ENCODE data around the gene RNASEH2B.

RNASEH2B gene

DNA sequence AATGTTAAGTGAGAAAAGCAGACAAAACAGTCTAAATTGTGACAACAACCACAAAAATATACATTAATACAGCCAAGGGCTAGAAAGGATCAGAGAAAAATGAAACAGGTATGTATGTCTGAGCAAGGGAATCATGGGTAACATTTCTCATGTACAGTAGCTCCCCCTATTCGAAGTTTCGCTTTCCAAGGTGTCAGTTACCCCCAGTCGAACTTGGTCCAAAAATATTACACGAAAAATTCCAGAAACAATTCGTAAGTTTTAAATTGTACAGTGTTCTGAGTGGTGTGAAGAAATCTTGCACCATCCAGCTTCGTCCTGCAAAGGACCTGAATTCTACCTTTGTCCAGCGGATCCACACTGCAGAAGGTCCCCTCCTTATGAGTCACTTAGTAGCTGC is 1.8 kb upstream of the RNASEH2B start:
- DNase-seq (ENCODE audit: low read depth): no peak

- DNase-seq (ENCODE audit: low read depth): no peak
These were observed 1.2 kb upstream of the RNASEH2B start for GRCh38 chr13:50908371-50908770.

- peak; percentile 38 for DNase-seq (ENCODE audit: low read depth)
These were observed 854 bp downstream of the RNASEH2B start for GRCh38 chr13:50910485-50910805.

- no peak for DNase-seq (ENCODE audit: low read depth)
These were observed 1.6 kb downstream of the RNASEH2B start for GRCh38 chr13:50911081-50911631.

DNA sequence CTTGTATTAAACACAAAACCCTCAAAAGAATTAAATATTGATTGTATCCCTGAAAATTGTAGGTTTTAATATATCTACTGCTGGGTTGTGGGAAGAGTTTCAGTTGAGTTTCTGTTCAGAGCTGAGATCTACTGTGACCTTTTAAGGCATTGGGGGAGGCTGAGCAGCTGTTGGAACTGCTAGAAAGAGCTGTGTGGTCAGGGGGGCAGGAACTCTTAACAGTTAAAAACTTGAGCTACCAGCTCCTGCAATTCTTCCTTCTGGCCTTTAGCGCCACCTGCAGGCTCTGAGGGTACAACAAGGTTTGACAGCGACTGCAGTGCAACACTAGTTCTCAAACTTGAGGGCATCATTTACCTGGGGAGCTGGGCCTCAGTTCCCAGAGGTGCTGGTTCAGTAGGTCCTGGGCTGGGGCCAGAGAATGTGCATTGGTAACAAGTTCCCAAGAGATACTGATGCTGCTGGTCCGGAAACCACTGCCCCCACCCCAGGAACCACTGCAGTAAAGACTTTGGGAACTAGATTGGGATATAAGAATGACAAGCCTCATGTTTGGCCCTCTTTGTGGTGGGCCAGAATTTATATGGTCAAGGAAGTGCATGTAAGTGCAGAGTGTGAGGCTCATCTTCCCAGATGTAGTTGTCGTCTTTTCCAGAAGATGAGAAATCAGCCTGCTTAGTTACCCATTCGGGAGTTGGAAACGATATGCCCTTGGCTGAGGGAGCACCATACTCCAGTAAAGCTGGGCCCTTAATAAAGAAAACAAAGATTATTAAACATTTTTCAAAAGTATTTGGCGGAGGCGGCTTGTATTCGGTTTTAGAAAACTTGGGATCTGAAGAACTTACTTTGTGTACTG is 2.6 kb downstream of the RNASEH2B start:
- peak; percentile 67 for DNase-seq (ENCODE audit: low read depth)

DNA sequence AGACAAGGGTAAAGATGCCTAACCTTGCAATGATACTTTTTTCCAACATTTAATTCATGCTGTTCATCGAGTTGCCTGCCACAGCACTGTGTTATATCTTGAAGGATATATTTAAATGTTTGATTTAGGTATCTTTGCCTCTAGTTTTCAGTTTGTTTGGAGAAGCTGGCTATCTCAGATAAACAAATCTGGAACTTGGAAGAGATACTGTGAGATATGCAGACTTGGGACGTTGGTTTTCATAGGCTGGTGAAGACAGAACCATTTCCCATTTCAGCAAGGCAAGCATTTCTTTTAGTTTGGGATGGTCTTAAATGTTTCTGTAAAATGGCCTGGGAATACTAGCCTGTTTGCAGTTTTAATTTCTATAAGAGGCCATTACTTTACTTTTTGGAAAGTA is 3.3 kb downstream of the RNASEH2B start:
- no peak for DNase-seq (ENCODE audit: low read depth)

GRCh38 chr13:50914176-50914700 is 4.6 kb downstream of the RNASEH2B start:
- DNase-seq (ENCODE audit: low read depth): no peak

DNA sequence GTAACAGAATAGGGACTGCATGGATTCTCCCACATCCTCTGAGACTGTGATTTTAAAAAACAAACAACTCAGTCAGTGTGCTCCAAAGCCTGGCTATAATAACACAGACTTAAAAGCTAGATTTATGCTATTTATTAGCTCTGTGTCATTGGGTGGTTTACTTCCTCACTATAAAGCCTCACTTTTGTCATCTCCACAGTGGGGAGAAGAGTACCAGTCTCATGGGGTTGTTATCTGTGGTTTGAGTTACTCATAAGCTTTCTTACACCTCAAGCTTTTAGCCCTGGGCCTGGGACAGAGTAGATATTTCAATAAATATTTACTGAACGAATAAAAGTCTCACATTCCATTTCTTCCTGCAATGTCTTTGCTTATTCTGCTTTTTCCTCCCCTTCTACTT is 5.3 kb downstream of the RNASEH2B start:
- DNase-seq (ENCODE audit: low read depth): no peak

DNA sequence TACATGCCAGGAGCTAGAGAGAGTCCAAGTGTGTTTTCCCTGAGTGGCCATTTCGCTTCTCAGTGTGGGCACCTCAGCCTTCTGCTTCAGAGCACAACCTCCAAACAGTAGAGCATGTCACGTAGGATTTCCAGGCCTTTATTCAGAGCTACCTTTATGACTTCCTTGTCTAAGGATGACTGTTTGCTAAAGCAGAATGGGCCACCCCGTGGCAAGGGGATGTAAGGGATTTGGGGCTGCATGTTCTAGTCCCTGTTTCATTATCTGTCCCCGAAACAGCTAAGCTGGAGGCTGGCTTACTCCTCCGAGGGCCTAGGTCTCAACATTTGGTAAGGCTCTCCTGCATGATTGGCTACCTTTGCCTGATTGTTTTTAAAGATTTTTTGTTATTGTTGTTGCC is 6.0 kb downstream of the RNASEH2B start:
- no peak for DNase-seq (ENCODE audit: low read depth)

DNA sequence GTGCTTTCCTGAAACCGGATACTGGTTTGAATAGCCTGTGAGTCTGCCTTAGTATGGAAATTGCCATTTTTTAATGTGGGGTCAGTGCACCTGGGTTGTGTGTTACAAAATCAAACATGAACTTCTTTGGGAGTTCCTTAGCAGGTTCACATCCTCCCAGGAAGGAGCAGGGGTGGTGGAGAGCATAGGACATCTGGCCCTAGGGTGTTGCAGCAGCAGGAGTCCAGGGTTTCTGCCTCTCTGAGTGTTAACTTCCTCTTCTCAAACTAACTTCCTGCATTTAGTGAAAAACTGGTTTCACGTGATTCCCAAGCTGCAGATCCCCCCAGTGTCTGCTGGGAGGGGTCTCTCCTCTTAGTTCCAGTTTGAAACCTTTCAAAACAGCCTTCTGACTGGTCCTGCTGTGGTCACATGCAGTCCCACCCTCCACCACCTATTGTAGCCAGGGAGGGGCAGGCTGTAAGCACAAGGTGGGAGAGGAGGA is 7.2 kb downstream of the RNASEH2B start:
- DNase-seq (ENCODE audit: low read depth): no peak

DNA sequence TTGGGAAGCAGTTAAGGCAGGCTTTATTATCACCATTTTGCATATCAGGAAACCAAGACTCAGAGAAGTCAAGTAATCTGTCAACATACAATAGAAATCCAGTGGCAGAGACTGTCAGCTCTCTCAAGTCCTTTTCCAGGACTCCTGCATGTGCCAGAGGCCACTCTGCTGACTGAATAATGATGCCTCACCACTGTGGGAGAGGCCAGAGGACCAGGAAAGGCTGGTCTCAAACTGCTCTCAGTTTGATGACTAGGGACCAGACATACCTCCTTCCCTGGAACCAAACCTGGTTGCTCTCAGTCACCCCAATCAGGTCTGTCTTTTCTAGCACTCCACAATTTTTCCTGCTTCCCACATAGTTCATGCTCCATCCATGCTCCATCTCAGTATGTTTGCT is 8.0 kb downstream of the RNASEH2B start:
- no peak for DNase-seq (ENCODE audit: low read depth)

DNA sequence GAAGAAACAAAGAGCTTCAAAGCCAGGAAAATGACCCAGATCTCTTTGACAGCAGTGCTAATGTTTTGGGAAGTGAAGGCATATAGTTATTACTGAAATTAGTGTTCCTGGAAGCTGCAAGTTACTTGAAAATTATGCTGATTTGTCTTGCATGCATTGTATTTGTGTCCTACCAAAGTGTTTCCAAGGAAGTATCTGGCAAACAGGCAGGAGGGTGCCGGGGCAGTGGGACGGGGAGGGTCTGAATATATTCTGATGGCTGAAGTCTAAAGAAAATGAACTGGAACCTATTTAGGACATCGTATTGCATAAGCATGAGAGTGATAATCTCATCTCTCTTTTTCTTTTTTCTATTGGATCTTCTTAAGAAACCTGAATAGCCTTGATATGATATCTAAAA is 9.0 kb downstream of the RNASEH2B start:
- DNase-seq (ENCODE audit: low read depth): no peak

GRCh38 chr13:50919277-50919676 is 9.7 kb downstream of the RNASEH2B start:
- no peak for DNase-seq (ENCODE audit: low read depth)

- no peak for DNase-seq (ENCODE audit: low read depth)
These were observed 12.1 kb downstream of the RNASEH2B start for GRCh38 chr13:50921706-50922105.

DNA sequence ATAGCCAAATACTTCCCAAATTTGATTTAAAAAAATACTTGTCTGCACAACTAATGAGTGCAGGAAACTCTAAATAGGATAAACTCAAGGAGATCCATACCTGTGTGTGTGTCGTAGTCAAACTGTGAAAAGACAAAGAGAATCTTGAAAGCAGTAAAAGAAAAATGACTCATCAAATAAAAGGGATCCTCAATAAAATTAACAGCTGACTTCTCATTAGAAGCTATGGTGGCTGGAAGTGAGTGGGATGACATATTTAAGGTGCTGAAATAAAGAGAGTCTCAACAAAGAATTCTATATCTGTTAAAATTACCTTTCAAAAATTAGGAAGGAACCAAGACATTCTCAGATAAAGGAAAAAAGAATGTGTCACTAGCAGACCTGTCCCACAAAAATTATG is 13.7 kb downstream of the RNASEH2B start:
- DNase-seq (ENCODE audit: low read depth): no peak

DNA sequence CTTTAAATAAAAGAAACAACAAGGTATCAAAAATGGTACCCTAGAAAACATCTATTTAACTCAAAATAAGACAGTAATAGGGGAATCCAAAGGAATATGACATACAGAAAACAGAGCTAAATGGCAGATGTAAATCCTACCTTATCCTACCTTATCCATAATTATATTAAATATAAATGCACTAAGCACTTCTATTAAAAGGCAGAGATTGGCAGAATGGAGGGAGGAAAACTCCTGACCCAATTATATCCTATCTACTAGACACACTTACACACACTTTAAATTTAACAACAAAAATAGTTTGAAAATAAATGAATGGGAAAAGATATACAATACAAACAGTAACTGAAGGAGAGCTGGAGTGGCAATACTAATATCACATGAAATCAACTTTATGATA is 14.4 kb downstream of the RNASEH2B start:
- DNase-seq (ENCODE audit: low read depth): no peak

GRCh38 chr13:50927701-50928100 is 18.1 kb downstream of the RNASEH2B start:
- DNase-seq (ENCODE audit: low read depth): no peak

DNA sequence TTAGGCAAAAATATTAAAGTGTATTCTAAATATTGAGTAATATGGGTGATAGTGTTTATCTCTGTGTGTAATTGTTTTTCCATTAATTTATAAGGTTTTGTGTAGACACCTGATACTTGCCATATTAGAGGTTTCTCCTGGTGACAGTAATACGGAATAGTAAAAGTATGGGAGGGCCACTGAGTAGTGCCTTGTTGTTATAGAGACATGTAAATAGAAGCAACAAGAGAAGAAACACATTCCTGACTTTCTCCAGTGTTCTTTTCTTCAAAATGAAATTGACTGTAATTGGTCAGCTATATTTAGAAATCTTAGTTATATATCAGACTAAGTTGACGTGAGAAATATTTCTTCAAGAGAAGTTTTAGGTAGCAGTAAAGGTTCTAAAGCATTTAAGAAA is 18.5 kb downstream of the RNASEH2B start:
- DNase-seq (ENCODE audit: low read depth): no peak

- DNase-seq (ENCODE audit: low read depth): no peak
These were observed 19.3 kb downstream of the RNASEH2B start for GRCh38 chr13:50928659-50929462.

GRCh38 chr13:50932091-50932490 is 22.5 kb downstream of the RNASEH2B start:
- no peak for DNase-seq (ENCODE audit: low read depth)

GRCh38 chr13:50934735-50935435 is 25.3 kb downstream of the RNASEH2B start:
- no peak for DNase-seq (ENCODE audit: low read depth)

- DNase-seq (ENCODE audit: low read depth): peak; percentile 6
These were observed 27.1 kb downstream of the RNASEH2B start for GRCh38 chr13:50936679-50937078.

All from fibroblast of gingiva (primary cell).